ENCODE data around the gene CCM2L. TPM values are rescaled to one million over a fixed set of nuclear protein-coding genes. Genes with fewer than 3 reads are reported as not detected.

CCM2L gene
- total and polyA plus RNA-seq, 2 of the 8 experiments (the other 6 are each of a cell fraction or from before 2014, with no cell fraction given) = 5.5 to 15.8 TPM

- Histone ChIP-seq H4K20me1 (replicated peaks in 1 of 2; ENCODE audit: control insufficient read depth in 1 of 2, insufficient read depth in 2 of 2, low read length in 2 of 2) (peaks cover 3 to 5% of the 10 kb centered on the region in 2 experiments), H4K8ac (ENCODE audit: extremely low read depth, insufficient read depth, low read length) (no peak within 1 kb of the TSS), H2BK15ac (ENCODE audit: low read length) (peak within 1 kb of the TSS; percentile 31; the same call in 1 of the 2 replicates), H4K91ac (replicated peaks; ENCODE audit: insufficient read length, low read length) (no peak within 1 kb of the TSS), H2AK5ac (ENCODE audit: low read depth, low read length) (no peak within 1 kb of the TSS), H2AFZ (ENCODE audit: low read length) (peak within 1 kb of the TSS; percentile 36; the same call in 1 of the 2 replicates), H3K27me3 (replicated peaks in 1 of 4; ENCODE audit: control insufficient read depth in 3 of 4, extremely low read depth in 1 of 4, insufficient read depth in 3 of 4, low read length in 3 of 4) (peaks cover 0 to 8% (median 2%) of the 10 kb centered on the region in 4 experiments; a peak in 5 of 7 replicates), H4K5ac (ENCODE audit: insufficient read length, low read depth, low read length) (no peak within 1 kb of the TSS), H3K23ac (ENCODE audit: insufficient read length) (no peak within 1 kb of the TSS), H3K4me2 (ENCODE audit: insufficient read depth in 1 of 2, low read depth in 2 of 2, low read length in 2 of 2) (peak within 1 kb of the TSS; percentile 87 to 99), H3K4ac (replicated peaks; ENCODE audit: insufficient read length, low read depth, low read length) (no peak within 1 kb of the TSS), H2BK120ac (replicated peaks; ENCODE audit: low read depth, low read length) (peak within 1 kb of the TSS; percentile 16), H3K23me2 (ENCODE audit: low read depth, low read length) (peaks cover 3% of the 10 kb centered on the region; the same call in 1 of the 2 replicates), H2BK12ac (ENCODE audit: low read depth, low read length) (no peak within 1 kb of the TSS), H3K4me1 (replicated peaks in 1 of 4; ENCODE audit: control insufficient read depth in 3 of 4, insufficient read depth in 4 of 4, low read length in 3 of 4) (peaks cover 0 to 12% (median 7%) of the 10 kb centered on the region in 4 experiments; a peak in 5 of 7 replicates), H3K9me3 (ENCODE audit: insufficient read depth in 2 of 2, low read depth in 1 of 2, low read length in 1 of 2) (no peaks in the 10 kb centered on the region), H3K4me3 (ENCODE audit: extremely low read depth in 1 of 4, insufficient read depth in 2 of 4, low read depth in 3 of 4, low read length in 4 of 4) (peak within 1 kb of the TSS; percentile 43 to 70 (median 64)), H3K79me2 (ENCODE audit: control insufficient read depth in 1 of 2, insufficient read depth in 2 of 2, low read length in 2 of 2) (no peaks in the 10 kb centered on the region), H2BK5ac (ENCODE audit: low read depth, low read length) (peak within 1 kb of the TSS; percentile 48; the same call in 1 of the 2 replicates), H3K27ac (ENCODE audit: low read depth, low read length) (no peak within 1 kb of the TSS), H3K18ac (ENCODE audit: extremely low read depth, low read length) (no peak within 1 kb of the TSS; the same call in 1 of the 2 replicates), H3K36me3 (ENCODE audit: control insufficient read depth in 2 of 4, insufficient read depth in 4 of 4, low read length in 3 of 4) (no peaks in the 10 kb centered on the region), H3K9ac (replicated peaks in 1 of 4; ENCODE audit: extremely low read depth in 1 of 4, low read depth in 3 of 4, low read length in 3 of 4) (peak within 1 kb of the TSS in 1 of 4 experiments; percentile 16; a peak in 2 of 7 replicates), H3K79me1 (ENCODE audit: low read depth, low read length) (no peaks in the 10 kb centered on the region), H2BK20ac (ENCODE audit: low read length) (no peak within 1 kb of the TSS), H3K56ac (replicated peaks; ENCODE audit: insufficient read length, low read depth, low read length) (peak within 1 kb of the TSS; percentile 13), H3K14ac (ENCODE audit: insufficient read length) (no peak within 1 kb of the TSS)
- FAIRE-seq = no peak
- peak in 1 of 2 experiments; percentile 78 for DNase-seq (ENCODE audit: low read depth in 1 of 2, low spot score in 2 of 2)
- ChIA-PET CTCF (ENCODE audit: partially characterized antibody) (interaction anchor here (1.0 to 3.2 kb wide), 10 partner anchors 9 to 216 kb away, joined by 3 to 13 read pairs (median 6); partner anchors contain the start of gene PDRG1), POLR2A (ENCODE audit: partially characterized antibody) (interaction anchor here (1.1 to 1.7 kb wide), 8 partner anchors 8 to 142 kb away, joined by 3 to 7 read pairs (median 4); partner anchors contain the start of genes PDRG1 and TM9SF4)
- 1% methylated on average over 14 of the region's 38 CpGs; no CpG with 5 or more reads in 1 of the 2 experiments for WGBS, 2 experiments (ENCODE audit: extremely low coverage in 1 of 2, insufficient coverage in 1 of 2, insufficient read length in 1 of 2, insufficient replicate concordance in 2 of 2, low coverage in 1 of 2, low lambda C conversion rate in 2 of 2, missing lambda C conversion rate in 1 of 2)
- no peak; a peak in 1 of 3 replicates for TF ChIP-seq POLR2A (IDR thresholded peaks at IDR 0.05; ENCODE audit: control extremely low read depth in 1 of 2, low read depth in 2 of 2, low read length in 2 of 2)
- no peak for TF ChIP-seq SP4 (IDR thresholded peaks at IDR 0.05; ENCODE audit: low read length)
- TF ChIP-seq HDAC2 (IDR thresholded peaks at IDR 0.05; ENCODE audit: borderline replicate concordance in 1 of 2, low read depth in 2 of 2, low read length in 2 of 2) = no peak
- peak; percentile 23 for TF ChIP-seq ASH2L (IDR thresholded peaks at IDR 0.05; ENCODE audit: low read length)
- TF ChIP-seq TEAD4 (IDR thresholded peaks at IDR 0.05; ENCODE audit: low read depth, low read length) = peak; percentile 94
- TF ChIP-seq TAF1 (IDR thresholded peaks at IDR 0.05; ENCODE audit: low read depth, low read length) = peak; percentile 51; the same call in 1 of the 2 replicates
- TF ChIP-seq YY1 (IDR thresholded peaks at IDR 0.05; ENCODE audit: low read depth, low read length) = peak; percentile 76; the same call in 1 of the 2 replicates
- no peak for TF ChIP-seq RXRA (IDR thresholded peaks at IDR 0.05; ENCODE audit: insufficient read depth, low read depth, low read length)
- no peak for TF ChIP-seq SIX5 (IDR thresholded peaks at IDR 0.05; ENCODE audit: low read depth, low read length)
- TF ChIP-seq TAF7 (optimal IDR thresholded peaks at IDR 0.05; ENCODE audit: borderline replicate concordance, low read depth, low read length) = no peak
- no peak for TF ChIP-seq KDM1A (IDR thresholded peaks at IDR 0.05; ENCODE audit: borderline replicate concordance, low read length)
- no peak for TF ChIP-seq NRF1 (IDR thresholded peaks at IDR 0.05; ENCODE audit: low read depth, low read length)
- peak in 1 of 2 experiments; percentile 29; a peak in 1 of 4 replicates for TF ChIP-seq SIN3A (conservative IDR thresholded peaks at IDR 0.05 in 1 of 2, IDR thresholded peaks at IDR 0.05 in 1 of 2; ENCODE audit: low read depth in 1 of 2, low read length in 2 of 2)
Observed at GRCh38 chr20:31967830-31968249, 42.4 kb upstream of the CCM2L start, which contains the start of gene XKR7. Gene XKR7 (plus strand): TSS chr20:31968151. CDS start chr20:31968176, 25 bp downstream.
